UCSD-AML1 (cell line): Measurements from ENCODE around the gene HDAC3.
"Not testable (repeated sequence)": the region's sequence is repeated elsewhere in the genome, so short reads cannot be mapped to it uniquely, and the experiment has no call there.

Source experiments
- DNase-seq: peaks from one replicate; lab custom pipeline; 2025; ENCODE audit not compliant: unreplicated experiment; lab: John Stamatoyannopoulos, UW

Gene HDAC3

GRCh38 chr5:141636106-141636412, 590 bp downstream of the HDAC3 start:
- DNase-seq, result no peak

GRCh38 chr5:141635646-141636045, 1.0 kb downstream of the HDAC3 start:
- DNase-seq, result no peak

- no peak for DNase-seq
Observed at GRCh38 chr5:141634720-141635119, 1.9 kb downstream of the HDAC3 start.

- no peak for DNase-seq
Observed at GRCh38 chr5:141633871-141634561, 2.6 kb downstream of the HDAC3 start.

GRCh38 chr5:141632650-141633049, 4.0 kb downstream of the HDAC3 start:
- no peak for DNase-seq

GRCh38 chr5:141630570-141631140, 6.0 kb downstream of the HDAC3 start:
- DNase-seq, result no peak

- no peak for DNase-seq
Observed at GRCh38 chr5:141628175-141628788, 8.4 kb downstream of the HDAC3 start.

GRCh38 chr5:141623611-141624010, 13.0 kb downstream of the HDAC3 start:
- DNase-seq, result no peak

- no peak for DNase-seq
Observed at GRCh38 chr5:141623186-141623585, 13.5 kb downstream of the HDAC3 start.

- peak; percentile 98 for DNase-seq
Observed at GRCh38 chr5:141618804-141619554, 17.7 kb downstream of the HDAC3 start, which contains the start of gene DIAPH1. TSS of gene DIAPH1 (minus strand) at chr5:141619000. CDS start at chr5:141618914, 86 bp downstream.

GRCh38 chr5:141618030-141618803, 18.4 kb downstream of the HDAC3 start:
- peak; percentile 67 for DNase-seq

GRCh38 chr5:141617682-141618029, 19.0 kb downstream of the HDAC3 start:
- no peak for DNase-seq

GRCh38 chr5:141617128-141617527, 19.5 kb downstream of the HDAC3 start:
- no peak for DNase-seq

- DNase-seq, result no peak
Observed at GRCh38 chr5:141615991-141616720, 20.5 kb downstream of the HDAC3 start.

- no peak for DNase-seq
Observed at GRCh38 chr5:141613344-141613743, 23.3 kb downstream of the HDAC3 start.

GRCh38 chr5:141611289-141611688, 25.4 kb downstream of the HDAC3 start:
- no peak for DNase-seq

GRCh38 chr5:141609921-141610320, 26.7 kb downstream of the HDAC3 start:
- not testable (repeated sequence) for DNase-seq

GRCh38 chr5:141609044-141609443, 27.6 kb downstream of the HDAC3 start:
- no peak for DNase-seq

- no peak for DNase-seq
Observed at GRCh38 chr5:141608557-141608956, 28.1 kb downstream of the HDAC3 start.

GRCh38 chr5:141608046-141608445, 28.6 kb downstream of the HDAC3 start:
- DNase-seq, result no peak
